HCT116 (cell line): ENCODE measurements around the gene SAE1. TPM values are rescaled to one million over a fixed set of nuclear protein-coding genes. Genes with fewer than 3 reads are reported as not detected.

ENCODE experiments used
- ATAC-seq: fragments of 200-7000 bp; cut with Tn5 transposase; 2 replicates; pipeline ENCODE4 v1.9.1; 2020; ENCODE audit warnings: mild to moderate bottlenecking, moderate library complexity
- BruUV-seq: library from RNA; stranded (reverse); fragments of 400-500 nt; replicated peaks from 2 replicates; lab custom pipeline; 2021; lab: Mats Ljungman, UMichigan
- CTCF ChIA-PET: fragments of 300-600 bp; sonication (Branson Sonifier 250); formaldehyde crosslinking; loops from one replicate; lab custom pipeline; 2021; ENCODE audit warnings: antibody characterized with exemption; lab: Charles Lee
- POLR2A ChIA-PET: fragments of 300-600, 350-600 bp; sonication (Branson Sonifier 250); formaldehyde crosslinking; loops from one replicate; lab custom pipeline; 2021; ENCODE audit warnings: antibody characterized with exemption; lab: Charles Lee
- RAD21 ChIA-PET, 2 experiments: fragments of 300-600 bp; sonication (Branson Sonifier 250); formaldehyde crosslinking; loops; one replicate each; lab custom pipeline; 2023; ENCODE audit warnings: low total read pairs in 2 of 2; ENCODE audit not compliant: uncharacterized antibody in 2 of 2, unreplicated experiment in 2 of 2, low non-redundant PET in 1 of 2; lab: Charles Lee
- DNase-seq: peaks from one replicate; pipeline ENCODE4 v3.0.0-alpha.2; 2010; ENCODE audit warnings: low read depth, low spot score
- H2AFZ ChIP-seq: fragments of 200-600 bp; shearing (Covaris generic), sonication (generic); 2 replicates; pipeline ENCODE4 v1.6.1; 2017; ENCODE audit warnings: low read depth, mixed run types, mixed read lengths, antibody characterized with exemption, low read length; ENCODE audit not compliant: poor library complexity, severe bottlenecking
- H3K27ac ChIP-seq: 2 replicates; pipeline ENCODE4 v1.5.1; 2012; ENCODE audit warnings: low read depth, low read length
- H3K27me3 ChIP-seq: fragments of 200-600 bp; sonication (generic); 2 replicates; pipeline ENCODE4 v1.6.1; 2016; ENCODE audit warnings: mixed run types, low read length, mixed read lengths; ENCODE audit not compliant: insufficient read depth
- H3K36me3 ChIP-seq, 2 experiments: fragments of 200-500 bp in 1 of 2; fragments of 200-600 bp in 1 of 2; sonication (Bioruptor generic) in 1 of 2; sonication (generic) in 1 of 2; 2 replicates each; pipeline versions ENCODE4 v1.5.1 to v1.6.1; 2014 to 2016; ENCODE audit warnings: low read length in 2 of 2, inconsistent platforms in 1 of 2, mixed read lengths in 1 of 2, mixed run types in 1 of 2; ENCODE audit not compliant: insufficient read depth in 2 of 2, control insufficient read depth in 1 of 2
- H3K4me1 ChIP-seq, 2 experiments: fragments of 200-600 bp in 1 of 2; sonication (generic) in 1 of 2; 2 replicates each; pipeline versions ENCODE4 v1.5.1 to v1.6.1; 2012 to 2017; ENCODE audit warnings: low read length in 2 of 2, inconsistent platforms in 1 of 2, mild to moderate bottlenecking in 1 of 2, mixed read lengths in 1 of 2, mixed run types in 1 of 2, moderate library complexity in 1 of 2; ENCODE audit not compliant: insufficient read depth in 2 of 2, control insufficient read depth in 1 of 2
- H3K4me2 ChIP-seq: fragments of 200-600 bp; sonication (generic); 2 replicates; pipeline ENCODE4 v1.6.1; 2017; ENCODE audit warnings: mixed run types, low read length, mixed read lengths
- H3K4me3 ChIP-seq, 2 experiments: fragments of 200-600 bp in 1 of 2; sonication (generic) in 1 of 2; replicated peaks in 1 of 2; 2 replicates each; pipeline ENCODE4 v1.5.1; 2011 to 2016; ENCODE audit warnings: low read length in 2 of 2, control low read depth in 1 of 2, low read depth in 1 of 2, mild to moderate bottlenecking in 1 of 2, mixed read lengths in 1 of 2, mixed run types in 1 of 2
- H3K79me2 ChIP-seq: fragments of 200-600 bp; sonication (generic); 2 replicates; pipeline ENCODE4 v1.6.1; 2017; ENCODE audit warnings: mild to moderate bottlenecking, mixed run types, low read length, moderate library complexity, mixed read lengths; ENCODE audit not compliant: insufficient read depth
- H3K9ac ChIP-seq: fragments of 200-600 bp; sonication (generic); 2 replicates; pipeline ENCODE4 v1.6.1; 2016; ENCODE audit warnings: low read length, mixed read lengths
- H3K9me2 ChIP-seq: fragments of 200-600 bp; sonication (generic), shearing (Covaris generic); 2 replicates; pipeline ENCODE4 v1.6.1; 2017; ENCODE audit warnings: mixed run types, mild to moderate bottlenecking, moderate library complexity; ENCODE audit not compliant: insufficient read depth
- H3K9me3 ChIP-seq, 2 experiments: fragments of 200-500 bp in 1 of 2; fragments of 200-600 bp in 1 of 2; sonication (Bioruptor generic) in 1 of 2; sonication (generic) in 1 of 2; 2 replicates each; pipeline ENCODE4 v1.6.1; 2014 to 2017; ENCODE audit warnings: low read length in 2 of 2, mixed read lengths in 2 of 2, inconsistent platforms in 1 of 2, low read depth in 1 of 2, mild to moderate bottlenecking in 1 of 2, mixed run types in 1 of 2, moderate library complexity in 1 of 2; ENCODE audit not compliant: control insufficient read depth in 1 of 2, insufficient read depth in 1 of 2
- H4K20me1 ChIP-seq: fragments of 200-600 bp; sonication (generic), shearing (Covaris generic); 2 replicates; pipeline ENCODE4 v1.6.1; 2017; ENCODE audit warnings: mixed run types, mild to moderate bottlenecking, moderate library complexity; ENCODE audit not compliant: insufficient read depth
- EZH2 ChIP-seq: fragments of 200-600 bp; sonication (generic); IDR thresholded peaks from 2 replicates; pipeline ENCODE4 v1.6.1; 2017; ENCODE audit warnings: antibody characterized with exemption, mixed run types
- EZH2phosphoT487 ChIP-seq: fragments of 200-600 bp; IDR thresholded peaks from 2 replicates; pipeline ENCODE4 v1.6.1; 2018; ENCODE audit warnings: antibody characterized with exemption, borderline replicate concordance
- FOSL1 ChIP-seq: IDR thresholded peaks from 2 replicates; pipeline ENCODE4 v1.6.1; 2012; ENCODE audit warnings: low read depth
- JUND ChIP-seq: IDR thresholded peaks from 2 replicates; pipeline ENCODE4 v1.6.1; 2012
- REST ChIP-seq: IDR thresholded peaks from 2 replicates; pipeline ENCODE4 v1.6.1; 2012; ENCODE audit warnings: low read depth
- ZFX ChIP-seq: fragments of 450-650 bp; IDR thresholded peaks from 2 replicates; pipeline ENCODE4 v1.6.1; 2017
- ZNF274 ChIP-seq: fragments of 200-500 bp; sonication (Bioruptor generic); IDR thresholded peaks from 2 replicates; pipeline ENCODE4 v1.6.1; 2014; ENCODE audit warnings: mild to moderate bottlenecking, low read depth, low read length, inconsistent platforms
- intact Hi-C: fragments of 100-400 bp; cut with micrococcal nuclease; formaldehyde crosslinking; loops from 2 replicates; pipeline ENCODE4 v1.10.0; 2022
- total RNA-seq: library from RNA; stranded (reverse); gene quantifications from one replicate; pipeline ENCODE4 v1.2.1, GENCODE V29; 2021; ENCODE audit not compliant: unreplicated experiment

SAE1 gene
- total RNA-seq, 1 experiment from 2014 or later: 213 TPM

GRCh38 chr19:47176071-47176626 lies 45.5 kb downstream of the SAE1 start:
- no TSS peak for BruUV-seq
- intact Hi-C loops: no loop called here
- Histone ChIP-seq H3K36me3 (peaks cover 21 to 42% of the 10 kb centered on the region in 2 experiments; a peak in 3 of 4 replicates), H3K27me3 (no peaks in the 10 kb centered on the region), H3K4me3 (no peak overlapping the region), H3K27ac (peak overlapping the region; percentile 38), H3K79me2 (peaks cover 81% of the 10 kb centered on the region), H3K9me2 (no peaks in the 10 kb centered on the region), H3K4me2 (no peak overlapping the region), H3K9ac (no peak overlapping the region), H2AFZ (no peak overlapping the region), H4K20me1 (0 out of 2 replicates have a peak, but pooled peaks cover 7% of the 10 kb centered on the region), H3K9me3 (no peaks in the 10 kb centered on the region), H3K4me1 (peaks cover 3 to 10% of the 10 kb centered on the region in 2 experiments; a peak in 3 of 4 replicates)
- ChIA-PET RAD21 (no interaction called here), CTCF (no interaction called here), POLR2A (no interaction called here)
- DNase-seq (no peak), ATAC-seq (no peak)
- TF ChIP-seq ZNF274 (no peak), ZFX (no peak), FOSL1 (no peak), JUND (no peak), EZH2phosphoT487 (no peak), REST (no peak), EZH2 (no peak)
